Epidermal melanocyte (primary cell): ENCODE measurements around the gene GPR146.

Experiments used
- DNase-seq: peaks from one replicate; pipeline ENCODE4 v3.0.0; 2011; ENCODE audit warnings: low spot score; ENCODE audit not compliant: insufficient read length

The GPR146 gene

GRCh38 chr7:1011297-1012003 lies 32.9 kb upstream of the GPR146 start:
- DNase-seq, result no peak

- DNase-seq, result no peak
These were observed 32.2 kb upstream of the GPR146 start for GRCh38 chr7:1012004-1012715.

- DNase-seq, result no peak
These were observed 31.6 kb upstream of the GPR146 start for GRCh38 chr7:1012716-1013095.

- no peak for DNase-seq
These were observed 30.8 kb upstream of the GPR146 start for GRCh38 chr7:1013581-1013980.

GRCh38 chr7:1014681-1015080 lies 29.7 kb upstream of the GPR146 start:
- DNase-seq, result no peak

GRCh38 chr7:1015196-1016121 lies 28.9 kb upstream of the GPR146 start:
- no peak for DNase-seq

- DNase-seq, result no peak
These were observed 27.5 kb upstream of the GPR146 start for GRCh38 chr7:1016577-1017531.

- no peak for DNase-seq
These were observed 26.6 kb upstream of the GPR146 start for GRCh38 chr7:1017586-1018333.

GRCh38 chr7:1018334-1018695 lies 26.0 kb upstream of the GPR146 start:
- DNase-seq, result no peak

GRCh38 chr7:1019255-1019785 lies 25.0 kb upstream of the GPR146 start:
- DNase-seq, result no peak

GRCh38 chr7:1019789-1020610 lies 24.3 kb upstream of the GPR146 start:
- no peak for DNase-seq

GRCh38 chr7:1020849-1021251 lies 23.5 kb upstream of the GPR146 start:
- no peak for DNase-seq

- DNase-seq, result no peak
These were observed 23.0 kb upstream of the GPR146 start for GRCh38 chr7:1021366-1021765.

- no peak for DNase-seq
These were observed 22.4 kb upstream of the GPR146 start for GRCh38 chr7:1021931-1022330.

GRCh38 chr7:1022356-1022755 lies 22.0 kb upstream of the GPR146 start:
- DNase-seq, result no peak

GRCh38 chr7:1022801-1023465 lies 21.4 kb upstream of the GPR146 start:
- DNase-seq, result no peak

- no peak for DNase-seq
These were observed 20.0 kb upstream of the GPR146 start for GRCh38 chr7:1024331-1024841.
